Choroid plexus epithelial cell (primary cell): ENCODE results near the gene RIMS3.

Experiments
- DNase-seq: peaks from one replicate; pipeline ENCODE4 v3.0.0-alpha.2; 2010; ENCODE audit warnings: low read depth
- H3K4me3 ChIP-seq: 2 replicates; pipeline ENCODE4 v1.5.1; 2011; ENCODE audit warnings: low read depth, mild to moderate bottlenecking, control low read depth, low read length, moderate library complexity
- CTCF ChIP-seq: conservative IDR thresholded peaks from 2 replicates; pipeline ENCODE4 v1.5.1; 2011; ENCODE audit warnings: low read depth, mild to moderate bottlenecking, control low read depth, inconsistent platforms, low read length, moderate library complexity

The RIMS3 gene

GRCh38 chr1:40638097-40639036 lies 27.1 kb downstream of the RIMS3 start:
- H3K4me3 ChIP-seq = no peak overlapping the region
- DNase-seq = no peak
- TF ChIP-seq CTCF = no peak

GRCh38 chr1:40637470-40638007 lies 27.9 kb downstream of the RIMS3 start:
- H3K4me3 ChIP-seq = no peak overlapping the region
- no peak for TF ChIP-seq CTCF
- DNase-seq = no peak

GRCh38 chr1:40636777-40637176 lies 28.7 kb downstream of the RIMS3 start:
- H3K4me3 ChIP-seq = no peak overlapping the region
- DNase-seq = no peak
- no peak for TF ChIP-seq CTCF

- no peak for TF ChIP-seq CTCF
- H3K4me3 ChIP-seq = no peak overlapping the region
- DNase-seq = no peak
Measured at GRCh38 chr1:40635763-40636500, 29.6 kb downstream of the RIMS3 start.

GRCh38 chr1:40634901-40635655 lies 30.4 kb downstream of the RIMS3 start:
- DNase-seq = peak; percentile 51
- TF ChIP-seq CTCF = no peak
- no peak overlapping the region for H3K4me3 ChIP-seq

GRCh38 chr1:40633931-40634376 lies 31.5 kb downstream of the RIMS3 start:
- H3K4me3 ChIP-seq = no peak overlapping the region
- DNase-seq = peak; percentile 26
- TF ChIP-seq CTCF = no peak
